ENCODE results near the gene SRP14.

DNA sequence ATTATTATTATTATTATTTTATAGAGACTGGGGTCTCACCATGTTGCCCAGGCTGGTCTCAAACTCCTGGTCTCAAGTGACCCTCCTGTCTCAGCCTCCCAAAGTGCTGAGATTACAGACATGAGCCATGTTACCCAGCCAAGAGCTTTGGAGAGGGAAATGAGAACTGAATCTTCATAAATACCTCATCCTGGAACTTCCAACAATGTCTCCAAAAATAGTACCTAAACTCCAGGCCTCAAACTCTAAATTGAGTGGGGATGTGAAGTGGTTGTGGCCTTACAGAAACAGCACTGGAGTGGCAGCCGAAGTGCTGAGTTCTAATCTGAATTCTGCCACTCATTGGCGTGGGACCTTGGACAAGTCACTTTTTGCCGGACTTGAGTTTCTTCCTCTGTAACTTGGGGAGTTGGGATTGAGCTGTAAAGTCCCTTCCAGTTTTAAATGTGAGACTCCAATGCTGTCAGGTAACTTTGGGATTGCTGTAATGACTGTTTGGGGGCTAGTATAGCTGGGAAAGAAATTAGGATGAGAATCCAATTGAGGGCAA, 10.0 kb upstream of the SRP14 start:
- TF ChIP-seq, protein P1, sequence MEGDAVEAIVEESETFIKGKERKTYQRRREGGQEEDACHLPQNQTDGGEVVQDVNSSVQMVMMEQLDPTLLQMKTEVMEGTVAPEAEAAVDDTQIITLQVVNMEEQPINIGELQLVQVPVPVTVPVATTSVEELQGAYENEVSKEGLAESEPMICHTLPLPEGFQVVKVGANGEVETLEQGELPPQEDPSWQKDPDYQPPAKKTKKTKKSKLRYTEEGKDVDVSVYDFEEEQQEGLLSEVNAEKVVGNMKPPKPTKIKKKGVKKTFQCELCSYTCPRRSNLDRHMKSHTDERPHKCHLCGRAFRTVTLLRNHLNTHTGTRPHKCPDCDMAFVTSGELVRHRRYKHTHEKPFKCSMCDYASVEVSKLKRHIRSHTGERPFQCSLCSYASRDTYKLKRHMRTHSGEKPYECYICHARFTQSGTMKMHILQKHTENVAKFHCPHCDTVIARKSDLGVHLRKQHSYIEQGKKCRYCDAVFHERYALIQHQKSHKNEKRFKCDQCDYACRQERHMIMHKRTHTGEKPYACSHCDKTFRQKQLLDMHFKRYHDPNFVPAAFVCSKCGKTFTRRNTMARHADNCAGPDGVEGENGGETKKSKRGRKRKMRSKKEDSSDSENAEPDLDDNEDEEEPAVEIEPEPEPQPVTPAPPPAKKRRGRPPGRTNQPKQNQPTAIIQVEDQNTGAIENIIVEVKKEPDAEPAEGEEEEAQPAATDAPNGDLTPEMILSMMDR (IDR thresholded peaks at IDR 0.05) = no peak
- no peak for TF ChIP-seq POLR2A (IDR thresholded peaks at IDR 0.05)
